IMR-90 (cell line): ENCODE results near the gene CCDC182.

ENCODE experiments used
- BHLHE40 ChIP-seq: fragments of 150-350 bp; IDR thresholded peaks from 2 replicates; pipeline ENCODE4 v1.6.1; 2016; ENCODE audit warnings: mild to moderate bottlenecking, low read depth, low read length
- CEBPB ChIP-seq: IDR thresholded peaks from 2 replicates; pipeline ENCODE4 v1.6.1; 2012; ENCODE audit warnings: low read depth, low read length, improper control_type of control experiment
- CHD1 ChIP-seq: IDR thresholded peaks from 2 replicates; pipeline ENCODE4 v1.6.1; 2012; ENCODE audit warnings: low read depth, low read length, improper control_type of control experiment
- CTCF ChIP-seq: conservative IDR thresholded peaks from 2 replicates; pipeline ENCODE4 v1.5.1; 2012; ENCODE audit warnings: mild to moderate bottlenecking, low read depth, low read length, improper control_type of control experiment
- ELK1 ChIP-seq: fragments of 150-350 bp; IDR thresholded peaks from 2 replicates; pipeline ENCODE4 v1.6.1; 2016; ENCODE audit warnings: low read depth, mild to moderate bottlenecking, low read length, moderate library complexity, borderline replicate concordance
- MAFK ChIP-seq: IDR thresholded peaks from 2 replicates; pipeline ENCODE4 v1.6.1; 2012; ENCODE audit warnings: low read depth, low read length, improper control_type of control experiment
- MAZ ChIP-seq: IDR thresholded peaks from 2 replicates; pipeline ENCODE4 v1.6.1; 2012; ENCODE audit warnings: low read depth, mild to moderate bottlenecking, low read length, improper control_type of control experiment, moderate library complexity, borderline replicate concordance
- MXI1 ChIP-seq: IDR thresholded peaks from 2 replicates; pipeline ENCODE4 v1.6.1; 2012; ENCODE audit warnings: low read depth, mild to moderate bottlenecking, low read length, moderate library complexity, borderline replicate concordance
- POLR2A ChIP-seq: IDR thresholded peaks from 2 replicates; pipeline ENCODE4 v1.6.1; 2012; ENCODE audit warnings: mild to moderate bottlenecking, low read depth, low read length
- RAD21 ChIP-seq: IDR thresholded peaks from 2 replicates; pipeline ENCODE4 v1.6.1; 2012; ENCODE audit warnings: low read length, improper control_type of control experiment
- RFX5 ChIP-seq: IDR thresholded peaks from 2 replicates; pipeline ENCODE4 v1.8.0; 2012; ENCODE audit warnings: low read depth, mild to moderate bottlenecking, low read length, moderate library complexity
- SMC3 ChIP-seq: fragments of 150-350 bp; IDR thresholded peaks from 2 replicates; pipeline ENCODE4 v1.6.1; 2016; ENCODE audit warnings: low read depth, mild to moderate bottlenecking, antibody characterized with exemption, low read length, moderate library complexity
- USF2 ChIP-seq: fragments of 150-350 bp; IDR thresholded peaks from 2 replicates; pipeline ENCODE4 v1.6.1; 2017; ENCODE audit warnings: mild to moderate bottlenecking, antibody characterized with exemption, low read length, low read depth

GRCh38 chr17:57772774-57773173, 27.7 kb upstream of the CCDC182 start:
- TF ChIP-seq SMC3 (no peak), POLR2A (no peak), CTCF (no peak), ELK1 (no peak), BHLHE40 (no peak), MAFK (no peak), RAD21 (no peak), CEBPB (no peak), USF2 (no peak), MAZ (no peak), RFX5 (no peak), CHD1 (no peak), MXI1 (no peak)
